WTC11 (cell line): ENCODE data around the gene RPS16. TPM values are rescaled to one million over a fixed set of nuclear protein-coding genes. Genes with fewer than 3 reads are reported as not detected.

Source experiments
- ATAC-seq: fragments of 200-7000 bp; cut with Tn5 transposase; 2 replicates; pipeline ENCODE4 v1.10.0; 2021; ENCODE audit warnings: mild to moderate bottlenecking, moderate library complexity
- CTCF ChIA-PET: fragments of 300-600 bp; sonication (Branson Sonifier 250); formaldehyde crosslinking; loops from one replicate; lab custom pipeline; 2021; ENCODE audit warnings: antibody characterized with exemption; lab: Charles Lee
- POLR2A ChIA-PET: fragments of 350-600 bp; sonication (Branson Sonifier 250); formaldehyde crosslinking; loops from one replicate; lab custom pipeline; 2021; ENCODE audit warnings: antibody characterized with exemption; lab: Charles Lee
- DNase-seq: peaks from one replicate; pipeline ENCODE4 v3.0.0; 2021; ENCODE audit warnings: low spot score
- H3K27ac Mint-ChIP-seq: 2 replicates; pipeline ENCODE4 v1.8.0; 2021; ENCODE audit warnings: mixed read lengths
- H3K27me3 Mint-ChIP-seq: 2 replicates; pipeline ENCODE4 v1.8.0; 2021; ENCODE audit warnings: low read depth, mild to moderate bottlenecking, moderate library complexity, mixed read lengths
- H3K36me3 Mint-ChIP-seq: 2 replicates; pipeline ENCODE4 v1.8.0; 2021; ENCODE audit warnings: mixed read lengths
- H3K4me1 Mint-ChIP-seq: 2 replicates; pipeline ENCODE4 v1.8.0; 2022; ENCODE audit warnings: mixed read lengths
- H3K4me3 Mint-ChIP-seq: 2 replicates; pipeline ENCODE4 v1.8.0; 2021; ENCODE audit warnings: mild to moderate bottlenecking, moderate library complexity, mixed read lengths
- H3K9me3 Mint-ChIP-seq: 2 replicates; pipeline ENCODE4 v1.8.0; 2021; ENCODE audit warnings: mixed read lengths
- CREB1 ChIP-seq: sonication (generic); formaldehyde crosslinking; IDR thresholded peaks from 2 replicates; pipeline ENCODE4 v1.8.0; 2023; ENCODE audit warnings: mild to moderate bottlenecking, missing genetic modification reagents
- FOXJ3 ChIP-seq: sonication (generic); formaldehyde crosslinking; IDR thresholded peaks from 2 replicates; pipeline ENCODE4 v1.9.0; 2021; ENCODE audit warnings: missing genetic modification reagents, mild to moderate bottlenecking, borderline replicate concordance
- FOXP1 ChIP-seq: sonication (generic); formaldehyde crosslinking; IDR thresholded peaks from 2 replicates; pipeline ENCODE4 v1.8.0; 2022; ENCODE audit warnings: missing genetic modification reagents, mild to moderate bottlenecking, moderate library complexity, borderline replicate concordance
- GTF2I ChIP-seq: fragments of 250-450 bp; sonication (Bioruptor Pico); conservative IDR thresholded peaks from 2 replicates; pipeline ENCODE4 v1.4.0; 2021; ENCODE audit warnings: mild to moderate bottlenecking
- HMGA2 ChIP-seq: fragments of 250-450 bp; sonication (Bioruptor Pico); IDR thresholded peaks from 2 replicates; pipeline ENCODE4 v1.4.0; 2021; ENCODE audit warnings: mild to moderate bottlenecking, moderate library complexity
- JAZF1 ChIP-seq: fragments of 250-450 bp; sonication (Bioruptor Pico); IDR thresholded peaks from 2 replicates; pipeline ENCODE4 v1.9.0; 2021; ENCODE audit warnings: moderate library complexity, mild to moderate bottlenecking, inconsistent platforms
- JUN ChIP-seq: sonication (generic); formaldehyde crosslinking; IDR thresholded peaks from 2 replicates; pipeline ENCODE4 v1.8.0; 2023; ENCODE audit warnings: mild to moderate bottlenecking, missing genetic modification reagents
- NFATC4 ChIP-seq: fragments of 250-450 bp; sonication (Bioruptor Pico); IDR thresholded peaks from 2 replicates; pipeline ENCODE4 v1.9.0; 2021; ENCODE audit warnings: mild to moderate bottlenecking
- PRDM15 ChIP-seq: sonication (generic); formaldehyde crosslinking; IDR thresholded peaks from 2 replicates; pipeline ENCODE4 v1.8.0; 2022; ENCODE audit warnings: missing genetic modification reagents
- SMAD4 ChIP-seq: sonication (generic); formaldehyde crosslinking; IDR thresholded peaks from 2 replicates; pipeline ENCODE4 v1.8.0; 2022; ENCODE audit warnings: mild to moderate bottlenecking, missing genetic modification reagents
- USF2 ChIP-seq: sonication (generic); formaldehyde crosslinking; IDR thresholded peaks from 2 replicates; pipeline ENCODE4 v1.8.1; 2023; ENCODE audit warnings: mild to moderate bottlenecking, missing genetic modification reagents, moderate library complexity
- ZNF121 ChIP-seq: sonication (generic); formaldehyde crosslinking; IDR thresholded peaks from 2 replicates; pipeline ENCODE4 v1.8.0; 2023; ENCODE audit warnings: missing genetic modification reagents
- ZNF219 ChIP-seq: sonication (generic); formaldehyde crosslinking; IDR thresholded peaks from 2 replicates; pipeline ENCODE4 v1.8.0; 2023; ENCODE audit warnings: missing genetic modification reagents, mild to moderate bottlenecking, borderline replicate concordance
- ZNF263 ChIP-seq: sonication (generic); formaldehyde crosslinking; IDR thresholded peaks from 2 replicates; pipeline ENCODE4 v1.8.1; 2022; ENCODE audit warnings: low read depth, mild to moderate bottlenecking, moderate library complexity, missing genetic modification reagents
- ZNF532 ChIP-seq: fragments of 250-450 bp; sonication (Bioruptor Pico); IDR thresholded peaks from 2 replicates; pipeline ENCODE4 v1.9.0; 2021; ENCODE audit warnings: mild to moderate bottlenecking, borderline replicate concordance
- total RNA-seq: library from RNA; stranded (reverse); gene quantifications from 3 replicates; pipeline ENCODE4 v1.2.3, GENCODE V29; 2021
- TF ChIP-seq, protein P1 (sequence below): sonication (generic); formaldehyde crosslinking; IDR thresholded peaks from 2 replicates; pipeline ENCODE4 v1.8.0; 2023; ENCODE audit warnings: missing genetic modification reagents
- TF ChIP-seq, protein P2 (sequence below): sonication (generic); formaldehyde crosslinking; IDR thresholded peaks from 2 replicates; pipeline ENCODE4 v1.8.1; 2022; ENCODE audit warnings: mild to moderate bottlenecking, missing genetic modification reagents, moderate library complexity, borderline replicate concordance

RPS16 gene
- total RNA-seq, 1 experiment from 2014 or later = 2,962 TPM

DNA sequence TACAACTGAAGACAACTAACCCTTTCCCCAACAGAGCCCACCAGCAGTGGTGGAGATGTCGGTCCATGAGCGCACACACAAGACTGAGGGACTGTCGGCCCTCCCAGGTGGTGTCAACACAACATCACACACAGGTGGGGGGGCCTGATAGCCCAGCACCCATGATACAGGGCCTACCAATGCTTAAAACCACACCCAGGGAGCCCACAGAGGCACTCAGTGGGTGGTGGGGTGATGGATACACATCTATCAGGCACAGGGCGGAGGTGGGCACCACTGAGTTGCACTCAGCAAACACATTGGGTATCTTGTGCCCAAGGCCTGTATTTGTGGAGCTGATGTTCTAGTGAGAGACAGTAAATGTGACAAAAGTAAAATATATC lies 36.1 kb downstream of the RPS16 start (continued):
- TF ChIP-seq, protein P1, sequence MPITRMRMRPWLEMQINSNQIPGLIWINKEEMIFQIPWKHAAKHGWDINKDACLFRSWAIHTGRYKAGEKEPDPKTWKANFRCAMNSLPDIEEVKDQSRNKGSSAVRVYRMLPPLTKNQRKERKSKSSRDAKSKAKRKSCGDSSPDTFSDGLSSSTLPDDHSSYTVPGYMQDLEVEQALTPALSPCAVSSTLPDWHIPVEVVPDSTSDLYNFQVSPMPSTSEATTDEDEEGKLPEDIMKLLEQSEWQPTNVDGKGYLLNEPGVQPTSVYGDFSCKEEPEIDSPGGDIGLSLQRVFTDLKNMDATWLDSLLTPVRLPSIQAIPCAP (CRISPR knock-in tag) = no peak
- TF ChIP-seq ZNF532 (CRISPR knock-in tag) (no peak), HMGA2 (CRISPR knock-in tag) (no peak), ZNF219 (CRISPR knock-in tag) (no peak), USF2 (CRISPR knock-in tag) (no peak), NFATC4 (CRISPR knock-in tag) (no peak), JUN (no peak)

DNA sequence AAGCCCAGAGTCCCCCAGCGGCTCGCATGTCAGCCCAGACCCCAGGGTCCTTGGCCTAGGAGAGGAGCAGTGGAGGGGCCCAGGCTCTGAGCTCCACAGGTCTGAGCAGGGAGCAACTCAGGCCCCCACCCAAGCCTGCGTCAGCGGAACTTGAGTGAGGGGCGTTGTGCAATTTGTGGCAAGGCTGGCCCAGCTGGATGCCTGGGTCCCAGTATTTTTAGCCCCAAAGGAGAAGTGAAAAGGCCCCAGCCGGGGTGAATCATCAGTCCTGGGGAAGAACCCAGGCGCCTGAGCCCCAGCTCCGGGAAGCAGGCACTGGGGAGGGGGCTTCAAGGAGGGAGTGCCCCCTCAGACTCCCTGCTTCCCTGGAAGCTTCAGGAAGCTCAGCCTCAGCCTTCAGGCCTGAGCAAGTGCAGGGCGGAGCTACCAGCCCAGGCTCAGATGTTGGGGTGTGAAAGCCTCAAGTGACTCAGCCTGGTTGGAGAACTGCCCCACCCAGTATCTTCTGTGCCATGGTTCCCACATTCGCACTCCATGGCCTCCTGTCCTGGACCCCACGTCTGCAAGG lies 37.4 kb downstream of the RPS16 start:
- ChIA-PET CTCF (interaction anchor here (0.5 to 3.6 kb wide), 27 partner anchors 9 to 578 kb away, joined by 3 to 43 read pairs (median 5); partner anchors contain the start of genes PLEKHG2, RPS16, SAMD4B and SUPT5H), POLR2A (interaction anchor here (0.5 to 1.7 kb wide), 5 partner anchors 8 to 988 kb away, joined by 3 to 7 read pairs (median 5); partner anchors contain the start of genes PLEKHG2, RPS16 and ZFP36)
- H3K9me3 Mint-ChIP-seq = no peaks in the 10 kb centered on the region
- peaks cover 19% of the 10 kb centered on the region for H3K36me3 Mint-ChIP-seq
- peak overlapping the region; percentile 68 for H3K27ac Mint-ChIP-seq
- no peak for ATAC-seq
- H3K27me3 Mint-ChIP-seq = no peaks in the 10 kb centered on the region
- TF ChIP-seq CREB1 (CRISPR knock-in tag) (no peak), JAZF1 (CRISPR knock-in tag) (no peak), FOXJ3 (no peak)
- TF ChIP-seq, protein P2, sequence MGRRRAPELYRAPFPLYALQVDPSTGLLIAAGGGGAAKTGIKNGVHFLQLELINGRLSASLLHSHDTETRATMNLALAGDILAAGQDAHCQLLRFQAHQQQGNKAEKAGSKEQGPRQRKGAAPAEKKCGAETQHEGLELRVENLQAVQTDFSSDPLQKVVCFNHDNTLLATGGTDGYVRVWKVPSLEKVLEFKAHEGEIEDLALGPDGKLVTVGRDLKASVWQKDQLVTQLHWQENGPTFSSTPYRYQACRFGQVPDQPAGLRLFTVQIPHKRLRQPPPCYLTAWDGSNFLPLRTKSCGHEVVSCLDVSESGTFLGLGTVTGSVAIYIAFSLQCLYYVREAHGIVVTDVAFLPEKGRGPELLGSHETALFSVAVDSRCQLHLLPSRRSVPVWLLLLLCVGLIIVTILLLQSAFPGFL (CRISPR knock-in tag) = no peak
- no peak for DNase-seq
- H3K4me3 Mint-ChIP-seq = no peak overlapping the region
- peaks cover 25% of the 10 kb centered on the region for H3K4me1 Mint-ChIP-seq

- no peak overlapping the region for H3K4me3 Mint-ChIP-seq
- CTCF ChIA-PET = interaction anchor here (0.5 to 3.6 kb wide), 29 partner anchors 10 to 578 kb away, joined by 3 to 43 read pairs (median 5); partner anchors contain the start of genes PLEKHG2, RPS16, SAMD4B and SUPT5H
- H3K27me3 Mint-ChIP-seq = no peaks in the 10 kb centered on the region
- H3K9me3 Mint-ChIP-seq = no peaks in the 10 kb centered on the region
- ATAC-seq (peak; percentile 88), DNase-seq (peak; percentile 94)
- peak overlapping the region; percentile 54 for H3K27ac Mint-ChIP-seq
- peaks cover 21% of the 10 kb centered on the region for H3K36me3 Mint-ChIP-seq
- POLR2A ChIA-PET = interaction anchor here (0.5 to 1.7 kb wide), 6 partner anchors 9 to 987 kb away, joined by 3 to 7 read pairs (median 5); partner anchors contain the start of genes PLEKHG2, RPS16 and ZFP36
- peaks cover 25% of the 10 kb centered on the region for H3K4me1 Mint-ChIP-seq
- no peak for TF ChIP-seq PRDM15 (CRISPR knock-in tag)
- peak; percentile 4; the same call in 1 of the 2 replicates for TF ChIP-seq GTF2I
- no peak for TF ChIP-seq SMAD4 (CRISPR knock-in tag)
- no peak for TF ChIP-seq ZNF263 (CRISPR knock-in tag)
- TF ChIP-seq FOXP1 (CRISPR knock-in tag) = peak; percentile 69; the same call in 1 of the 2 replicates
- TF ChIP-seq ZNF121 (CRISPR knock-in tag) = peak; percentile 95
Observed at GRCh38 chr19:39397360-39398296, 38.1 kb downstream of the RPS16 start.
